IMR-90 (cell line): ENCODE measurements around the gene HOTAIR. TPM values are rescaled to one million over a fixed set of nuclear protein-coding genes. Genes with fewer than 3 reads are reported as not detected.

Source experiments
- ATAC-seq: fragments of 200-7000 bp; cut with Tn5 transposase; 2 replicates; pipeline ENCODE4 v1.9.1; 2020; ENCODE audit warnings: low read depth, mild to moderate bottlenecking, moderate library complexity
- BruUV-seq: library from RNA; stranded (reverse); fragments of 400-500 nt; replicated peaks from 2 replicates; lab custom pipeline; 2021; lab: Mats Ljungman, UMichigan
- CTCF ChIA-PET: fragments of 300-600 bp; formaldehyde crosslinking; extraction: SDS; loops from one replicate; lab custom pipeline; 2021; ENCODE audit warnings: antibody characterized with exemption; lab: Yijun Ruan, JAX
- POLR2A ChIA-PET: fragments of 300-600 bp; sonication (Branson Sonifier 250); formaldehyde crosslinking; loops from one replicate; lab custom pipeline; 2022; ENCODE audit warnings: antibody characterized with exemption; ENCODE audit not compliant: unreplicated experiment; lab: Charles Lee
- DNase-seq: peaks from one replicate; pipeline ENCODE4 v3.0.0; 2013
- H2AFZ ChIP-seq: replicated peaks from 2 replicates; pipeline ENCODE3; 2013; ENCODE audit warnings: low read length, mild to moderate bottlenecking; ENCODE audit not compliant: poor library complexity
- H2AK5ac ChIP-seq: 2 replicates; pipeline ENCODE4 v1.6.1; 2013; ENCODE audit warnings: low read depth, low read length, inconsistent platforms
- H2AK9ac ChIP-seq: replicated peaks from 2 replicates; pipeline ENCODE3; 2013; ENCODE audit warnings: mild to moderate bottlenecking, low read depth, low read length, moderate library complexity; ENCODE audit not compliant: poor library complexity
- H2BK120ac ChIP-seq: 2 replicates; pipeline ENCODE4 v1.6.1; 2013; ENCODE audit warnings: low read depth, low read length, inconsistent platforms
- H2BK15ac ChIP-seq: 3 replicates; pipeline ENCODE4 v1.6.1; 2013; ENCODE audit warnings: low read depth, low read length, inconsistent platforms
- H2BK20ac ChIP-seq: 2 replicates; pipeline ENCODE4 v1.6.1; 2013; ENCODE audit warnings: low read depth, mild to moderate bottlenecking, inconsistent platforms, low read length, moderate library complexity
- H2BK5ac ChIP-seq: 2 replicates; pipeline ENCODE4 v1.6.1; 2013; ENCODE audit warnings: mild to moderate bottlenecking, low read depth, low read length, inconsistent platforms; ENCODE audit not compliant: poor library complexity, severe bottlenecking
- H3K14ac ChIP-seq: replicated peaks from 2 replicates; pipeline ENCODE4 v1.6.1; 2013; ENCODE audit warnings: low read depth, low read length, inconsistent platforms
- H3K18ac ChIP-seq: 2 replicates; pipeline ENCODE4 v1.6.1; 2013; ENCODE audit warnings: low read depth, low read length, control low read depth
- H3K23ac ChIP-seq: 2 replicates; pipeline ENCODE4 v1.6.1; 2013; ENCODE audit warnings: low read depth, low read length, inconsistent platforms
- H3K27ac ChIP-seq: 2 replicates; pipeline ENCODE4 v1.5.1; 2013; ENCODE audit warnings: mild to moderate bottlenecking, control low read depth, low read length; ENCODE audit not compliant: insufficient read depth
- H3K27me3 ChIP-seq: 2 replicates; pipeline ENCODE4 v1.6.1; 2013; ENCODE audit warnings: low read length; ENCODE audit not compliant: control insufficient read depth, insufficient read depth
- H3K36me3 ChIP-seq: 2 replicates; pipeline ENCODE4 v1.6.1; 2013; ENCODE audit warnings: low read length, mixed read lengths; ENCODE audit not compliant: control insufficient read depth, insufficient read depth
- H3K4ac ChIP-seq: 2 replicates; pipeline ENCODE4 v1.6.1; 2013; ENCODE audit warnings: low read depth, low read length, inconsistent platforms
- H3K4me1 ChIP-seq: 2 replicates; pipeline ENCODE4 v1.6.1; 2013; ENCODE audit warnings: low read length, mixed read lengths; ENCODE audit not compliant: control insufficient read depth, insufficient read depth
- H3K4me2 ChIP-seq: 2 replicates; pipeline ENCODE4 v1.6.1; 2013; ENCODE audit warnings: low read depth, mild to moderate bottlenecking, control low read depth, low read length, moderate library complexity
- H3K4me3 ChIP-seq: 2 replicates; pipeline ENCODE4 v1.5.1; 2013; ENCODE audit warnings: low read depth, mild to moderate bottlenecking, control low read depth, low read length, moderate library complexity; ENCODE audit not compliant: insufficient read depth
- H3K56ac ChIP-seq: 2 replicates; pipeline ENCODE4 v1.6.1; 2013; ENCODE audit warnings: low read length, inconsistent platforms; ENCODE audit not compliant: insufficient read depth; ENCODE audit errors: extremely low read depth
- H3K79me1 ChIP-seq, 2 experiments: 2 replicates each; pipeline ENCODE4 v1.6.1; 2013; ENCODE audit warnings: low read length in 2 of 2, inconsistent platforms in 1 of 2, low read depth in 1 of 2
- H3K9ac ChIP-seq: 2 replicates; pipeline ENCODE4 v1.6.1; 2013; ENCODE audit warnings: low read depth, low read length, control low read depth
- H3K9me1 ChIP-seq: 2 replicates; pipeline ENCODE4 v1.6.1; 2013; ENCODE audit warnings: low read length, inconsistent platforms; ENCODE audit not compliant: insufficient read depth
- H3K9me3 ChIP-seq: 2 replicates; pipeline ENCODE4 v1.6.1; 2013; ENCODE audit warnings: low read length; ENCODE audit not compliant: control insufficient read depth, insufficient read depth
- H4K20me1 ChIP-seq: 2 replicates; pipeline ENCODE4 v1.6.1; 2013; ENCODE audit warnings: low read length, inconsistent platforms; ENCODE audit not compliant: insufficient read depth
- H4K5ac ChIP-seq: 2 replicates; pipeline ENCODE4 v1.6.1; 2013; ENCODE audit warnings: mild to moderate bottlenecking, low read depth, low read length, control low read depth
- H4K8ac ChIP-seq, 2 experiments: 2 replicates each; pipeline ENCODE4 v1.6.1; 2013; ENCODE audit warnings: low read depth in 2 of 2, low read length in 2 of 2, control low read depth in 1 of 2, inconsistent platforms in 1 of 2
- H4K91ac ChIP-seq: 2 replicates; pipeline ENCODE4 v1.6.1; 2013; ENCODE audit warnings: low read depth, low read length, inconsistent platforms; ENCODE audit not compliant: insufficient read depth
- BHLHE40 ChIP-seq: fragments of 150-350 bp; IDR thresholded peaks from 2 replicates; pipeline ENCODE4 v1.6.1; 2016; ENCODE audit warnings: mild to moderate bottlenecking, low read depth, low read length
- CHD1 ChIP-seq: IDR thresholded peaks from 2 replicates; pipeline ENCODE4 v1.6.1; 2012; ENCODE audit warnings: low read depth, low read length, improper control_type of control experiment
- FOS ChIP-seq: fragments of 150-350 bp; IDR thresholded peaks from 2 replicates; pipeline ENCODE4 v1.6.1; 2016; ENCODE audit warnings: low read depth, low read length
- MAFK ChIP-seq: IDR thresholded peaks from 2 replicates; pipeline ENCODE4 v1.6.1; 2012; ENCODE audit warnings: low read depth, low read length, improper control_type of control experiment
- MAZ ChIP-seq: IDR thresholded peaks from 2 replicates; pipeline ENCODE4 v1.6.1; 2012; ENCODE audit warnings: low read depth, mild to moderate bottlenecking, low read length, improper control_type of control experiment, moderate library complexity, borderline replicate concordance
- POLR2A ChIP-seq: IDR thresholded peaks from 2 replicates; pipeline ENCODE4 v1.6.1; 2012; ENCODE audit warnings: mild to moderate bottlenecking, low read depth, low read length
- SMC3 ChIP-seq: fragments of 150-350 bp; IDR thresholded peaks from 2 replicates; pipeline ENCODE4 v1.6.1; 2016; ENCODE audit warnings: low read depth, mild to moderate bottlenecking, antibody characterized with exemption, low read length, moderate library complexity
- USF2 ChIP-seq: fragments of 150-350 bp; IDR thresholded peaks from 2 replicates; pipeline ENCODE4 v1.6.1; 2017; ENCODE audit warnings: mild to moderate bottlenecking, antibody characterized with exemption, low read length, low read depth
- WGBS, 2 experiments: methylation state at CpG; one replicate each; pipeline versions ENCODE4 v1.1.5 to v1.1.7; 2013; ENCODE audit warnings: missing lambda C conversion rate in 2 of 2; ENCODE audit not compliant: insufficient read length in 1 of 2; ENCODE audit errors: extremely low coverage in 2 of 2; 5-methylcytosine and 5-hydroxymethylcytosine counted together
- dilution Hi-C: fragments of 300-500 bp; cut with HindIII; formaldehyde crosslinking; loops from one replicate; pipeline ENCODE4 v1.14.3; 2018; ENCODE audit warnings: low sequenced_read_pairs; ENCODE audit not compliant: unreplicated experiment
- in situ Hi-C: fragments of 300-500 bp; cut with MboI; formaldehyde crosslinking; loops from 3 replicates; pipeline ENCODE4 v1.14.3; 2019; ENCODE audit warnings: low sequenced_read_pairs, inconsistent platforms, mixed read lengths
- intact Hi-C: fragments of 100-400 bp; cut with micrococcal nuclease; formaldehyde crosslinking; loops from 2 replicates; pipeline ENCODE4 v1.10.0; 2022
- polyA plus RNA-seq, 3 experiments: library from polyadenylated mRNA; depleted of rRNA; stranded (reverse); fragments of >200 nt; gene quantifications; 2 replicates each; pipeline ENCODE4 v1.2.3, GENCODE V29; 2012; ENCODE audit warnings: low replicate concordance in 1 of 3
- total RNA-seq: library from RNA; depleted of rRNA; stranded (reverse); fragments of >200 nt; gene quantifications from 2 replicates; pipeline ENCODE4 v1.2.3, GENCODE V29; 2012
- TF ChIP-seq, protein P1 (sequence below): conservative IDR thresholded peaks from 2 replicates; pipeline ENCODE4 v1.5.1; 2012; ENCODE audit warnings: mild to moderate bottlenecking, low read depth, low read length, improper control_type of control experiment

Gene HOTAIR
- total and polyA plus RNA-seq, 2 of the 4 experiments (the other 2 are of a cell fraction), result not detected

GRCh38 chr12:54004841-54005530 lies 30.2 kb upstream of the HOTAIR start:
- no peak overlapping the region for H4K5ac ChIP-seq
- H4K20me1 ChIP-seq, result no peaks in the 10 kb centered on the region
- no peak for TF ChIP-seq BHLHE40
- TF ChIP-seq CHD1, result no peak
- TF ChIP-seq FOS, result no peak
- TF ChIP-seq, protein P1, sequence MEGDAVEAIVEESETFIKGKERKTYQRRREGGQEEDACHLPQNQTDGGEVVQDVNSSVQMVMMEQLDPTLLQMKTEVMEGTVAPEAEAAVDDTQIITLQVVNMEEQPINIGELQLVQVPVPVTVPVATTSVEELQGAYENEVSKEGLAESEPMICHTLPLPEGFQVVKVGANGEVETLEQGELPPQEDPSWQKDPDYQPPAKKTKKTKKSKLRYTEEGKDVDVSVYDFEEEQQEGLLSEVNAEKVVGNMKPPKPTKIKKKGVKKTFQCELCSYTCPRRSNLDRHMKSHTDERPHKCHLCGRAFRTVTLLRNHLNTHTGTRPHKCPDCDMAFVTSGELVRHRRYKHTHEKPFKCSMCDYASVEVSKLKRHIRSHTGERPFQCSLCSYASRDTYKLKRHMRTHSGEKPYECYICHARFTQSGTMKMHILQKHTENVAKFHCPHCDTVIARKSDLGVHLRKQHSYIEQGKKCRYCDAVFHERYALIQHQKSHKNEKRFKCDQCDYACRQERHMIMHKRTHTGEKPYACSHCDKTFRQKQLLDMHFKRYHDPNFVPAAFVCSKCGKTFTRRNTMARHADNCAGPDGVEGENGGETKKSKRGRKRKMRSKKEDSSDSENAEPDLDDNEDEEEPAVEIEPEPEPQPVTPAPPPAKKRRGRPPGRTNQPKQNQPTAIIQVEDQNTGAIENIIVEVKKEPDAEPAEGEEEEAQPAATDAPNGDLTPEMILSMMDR, result no peak
- TF ChIP-seq MAZ, result no peak
- no peak for TF ChIP-seq SMC3
- TF ChIP-seq POLR2A, result no peak
- TF ChIP-seq USF2, result no peak
- TF ChIP-seq MAFK, result no peak
- in situ Hi-C loops (loop anchor here (5.0 kb wide), 1 partner anchor 187 kb away; no protein-coding TSS in a partner anchor), intact Hi-C loops (loop anchor here (10.0 kb wide), 1 partner anchor 300 kb away; no protein-coding TSS in a partner anchor), dilution Hi-C loops (no loop called here)
- no peaks in the 10 kb centered on the region for H3K9me3 ChIP-seq
- H3K23ac ChIP-seq, result no peak overlapping the region
- WGBS, 2 experiments, result 17% methylated on average over 8 of the region's 31 CpGs; no CpG with 5 or more reads in 1 of the 2 experiments
- no peaks in the 10 kb centered on the region for H3K79me1 ChIP-seq
- H3K56ac ChIP-seq, result no peak overlapping the region
- no peak overlapping the region for H3K4ac ChIP-seq
- no peak overlapping the region for H4K91ac ChIP-seq
- no peak overlapping the region for H2AK5ac ChIP-seq
- H2BK120ac ChIP-seq, result no peak overlapping the region
- H3K4me1 ChIP-seq, result no peaks in the 10 kb centered on the region
- H2BK5ac ChIP-seq, result no peak overlapping the region
- no peak overlapping the region for H3K9ac ChIP-seq
- no peak overlapping the region for H4K8ac ChIP-seq
- no peak overlapping the region for H3K14ac ChIP-seq
- CTCF ChIA-PET, result interaction anchor here (0.6 to 1.0 kb wide), 3 partner anchors 13 to 316 kb away, joined by 3 to 5 read pairs (median 4); no protein-coding TSS in a partner anchor
- H3K27me3 ChIP-seq, result peaks cover 90% of the 10 kb centered on the region
- H3K27ac ChIP-seq, result no peak overlapping the region
- no peak overlapping the region for H2AFZ ChIP-seq
- H3K4me2 ChIP-seq, result no peak overlapping the region
- no peaks in the 10 kb centered on the region for H3K36me3 ChIP-seq
- DNase-seq, result no peak
- no peak overlapping the region for H2BK15ac ChIP-seq
- H3K18ac ChIP-seq, result no peak overlapping the region
- no peak overlapping the region for H2AK9ac ChIP-seq
- H2BK20ac ChIP-seq, result no peak overlapping the region
- no peaks in the 10 kb centered on the region for H3K9me1 ChIP-seq
- ATAC-seq, result no peak
- no TSS peak for BruUV-seq
- POLR2A ChIA-PET, result no interaction called here
- no peak overlapping the region for H3K4me3 ChIP-seq
